Lung (tissue), 16 donors: ENCODE measurements around the gene CUL3. TPM values are rescaled to one million over a fixed set of nuclear protein-coding genes. Genes with fewer than 3 reads are reported as not detected.
A peak's percentile ranks its signal among the peaks of the same experiment; 100 is the strongest.

ENCODE experiments used
- ATAC-seq: fragments of 200-7000 bp; cut with Tn5 transposase; one replicate; pipeline ENCODE4 v1.9.1; 2020; ENCODE audit warnings: moderate number of reproducible peaks; ENCODE audit not compliant: insufficient read depth, low FRiP score
- DNase-seq, 3 donors: peaks; one replicate each; pipeline ENCODE4 v3.0.0-alpha.2; 2013 to 2017
- H3K27ac ChIP-seq, 2 donors: one replicate each; pipeline ENCODE4 v1.5.1; 2013; ENCODE audit warnings: mild to moderate bottlenecking in 2 of 2, moderate library complexity in 2 of 2, control low read depth in 1 of 2, inconsistent platforms in 1 of 2, low read depth in 1 of 2, low read length in 1 of 2
- H3K27me3 ChIP-seq, 3 donors: one replicate each; pipeline ENCODE4 v1.5.1; 2013; ENCODE audit warnings: low read length in 2 of 3; ENCODE audit not compliant: control insufficient read depth in 3 of 3, insufficient read depth in 3 of 3
- H3K36me3 ChIP-seq, 4 donors: one replicate each; pipeline ENCODE4 v1.5.1; 2013; ENCODE audit warnings: low read length in 4 of 4, mild to moderate bottlenecking in 1 of 4, moderate library complexity in 1 of 4; ENCODE audit not compliant: control insufficient read depth in 4 of 4, insufficient read depth in 4 of 4
- H3K4me1 ChIP-seq, 5 donors: one replicate each; pipeline ENCODE4 v1.5.1; 2013; ENCODE audit warnings: low read length in 5 of 5, mild to moderate bottlenecking in 2 of 5, moderate library complexity in 1 of 5; ENCODE audit not compliant: control insufficient read depth in 5 of 5, insufficient read depth in 5 of 5
- H3K4me3 ChIP-seq: one replicate; pipeline ENCODE4 v1.5.1; 2013; ENCODE audit warnings: mild to moderate bottlenecking, control low read depth, moderate library complexity
- H3K9ac ChIP-seq, 2 donors: one replicate each; pipeline ENCODE4 v1.5.1; 2013; ENCODE audit warnings: low read length in 2 of 2, control low read depth in 1 of 2; ENCODE audit not compliant: insufficient read depth in 1 of 2
- H3K9me3 ChIP-seq, 4 donors: one replicate each; pipeline ENCODE4 v1.5.1; 2013; ENCODE audit warnings: low read length in 3 of 4, mild to moderate bottlenecking in 1 of 4, moderate library complexity in 1 of 4; ENCODE audit not compliant: control insufficient read depth in 4 of 4, insufficient read depth in 3 of 4
- CTCF ChIP-seq: IDR thresholded peaks from 2 replicates; pipeline ENCODE4 v1.5.1; 2012; ENCODE audit warnings: mild to moderate bottlenecking; ENCODE audit errors: control extremely low read depth, extremely low read depth
- WGBS, 2 donors: extraction: QIAGEN DNeasy Blood & Tissue Kit; methylation state at CpG; one replicate each; pipeline ENCODE4 v1.1.7; 2013; 5-methylcytosine and 5-hydroxymethylcytosine counted together
- long read RNA-seq, 5 donors: transcript quantifications; one replicate each; lab custom pipeline, GENCODE V29; 2026
- polyA plus RNA-seq, 2 donors: library from polyadenylated mRNA; stranded (reverse); fragments of 200-250 nt; gene quantifications; one replicate each; pipeline ENCODE4 v1.2.1, GENCODE V29; 2013
- total RNA-seq, 2 donors: library from RNA; depleted of rRNA in 1 of 2; stranded (reverse); fragments of >200 nt in 1 of 2; gene quantifications; one replicate each; pipeline ENCODE4 v1.2.1, GENCODE V29; 2014 to 2021
- donor health status: control.
- donor health status: control.
- donor health status: Bipolar disorder and iron deficiency.
- donor health status: healthy.
- donor health status: DM: yes; HTN: yes; CAD: no.

CUL3 gene
- total RNA-seq (100 to 1,000 TPM in 1 of 2 donors, 10 to 100 TPM in 1; 53.9 to 120 TPM), polyA plus RNA-seq (10 to 100 TPM; 45.5 to 75.2 TPM)
- long read RNA-seq, donor 1, full-length matches to known transcripts: 16 of 16 reads
- long read RNA-seq, donor 1, partial matches to known transcripts: 0 of 16 reads
- long read RNA-seq, donor 1, other reads (novel, unspliced or antisense): 0 of 16 reads
- long read RNA-seq, donor 2, full-length matches to known transcripts: 3 of 3 reads
- long read RNA-seq, donor 2, partial matches to known transcripts: 0 of 3 reads
- long read RNA-seq, donor 2, other reads (novel, unspliced or antisense): 0 of 3 reads
- long read RNA-seq, donor 3, full-length matches to known transcripts: 8 of 8 reads
- long read RNA-seq, donor 3, partial matches to known transcripts: 0 of 8 reads
- long read RNA-seq, donor 3, other reads (novel, unspliced or antisense): 0 of 8 reads
- long read RNA-seq, donor 4, full-length matches to known transcripts: 2 of 8 reads
- long read RNA-seq, donor 4, partial matches to known transcripts: 6 of 8 reads
- long read RNA-seq, donor 4, other reads (novel, unspliced or antisense): 0 of 8 reads
- long read RNA-seq, donor 5, full-length matches to known transcripts: 8 of 14 reads
- long read RNA-seq, donor 5, partial matches to known transcripts: 6 of 14 reads
- long read RNA-seq, donor 5, other reads (novel, unspliced or antisense): 0 of 14 reads

GRCh38 chr2:224585211-224586088 is at the start of gene CUL3:
Gene CUL3 (minus strand): TSS chr2:224585363. CDS start chr2:224585009, 354 bp downstream.
- Histone ChIP-seq H3K36me3 (peaks cover 0 to 2% (median 0%) of the 10 kb centered on the region in 4 donors), H3K4me1 (peaks cover 3 to 30% (median 8%) of the 10 kb centered on the region in 5 donors), H3K27ac (peak within 1 kb of the TSS; percentile 97 to 100), H3K4me3 (peak within 1 kb of the TSS; percentile 98), H3K27me3 (no peaks in the 10 kb centered on the region), H3K9ac (peak within 1 kb of the TSS; percentile 73 to 76), H3K9me3 (no peaks in the 10 kb centered on the region)
- 0 to 2% methylated on average over 56 to 68 of the region's 68 CpGs for WGBS, 2 donors
- no peak for TF ChIP-seq CTCF
- peak; percentile 99 to 100 (median 99) for DNase-seq
- ATAC-seq: peak; percentile 96

GRCh38 chr2:224630659-224631550 is 45.7 kb upstream of the CUL3 start:
- H3K9ac ChIP-seq: no peak overlapping the region
- H3K27me3 ChIP-seq: no peaks in the 10 kb centered on the region
- no peak for ATAC-seq
- no peak overlapping the region for H3K27ac ChIP-seq
- H3K36me3 ChIP-seq: no peaks in the 10 kb centered on the region
- TF ChIP-seq CTCF: no peak
- DNase-seq: no peak
- 80 to 92% methylated on average over 6 of the region's 6 CpGs for WGBS, 2 donors
- peaks cover 0 to 4% (median 0%) of the 10 kb centered on the region in 5 donors for H3K4me1 ChIP-seq
- no peak overlapping the region for H3K4me3 ChIP-seq
- H3K9me3 ChIP-seq: no peaks in the 10 kb centered on the region

DNA sequence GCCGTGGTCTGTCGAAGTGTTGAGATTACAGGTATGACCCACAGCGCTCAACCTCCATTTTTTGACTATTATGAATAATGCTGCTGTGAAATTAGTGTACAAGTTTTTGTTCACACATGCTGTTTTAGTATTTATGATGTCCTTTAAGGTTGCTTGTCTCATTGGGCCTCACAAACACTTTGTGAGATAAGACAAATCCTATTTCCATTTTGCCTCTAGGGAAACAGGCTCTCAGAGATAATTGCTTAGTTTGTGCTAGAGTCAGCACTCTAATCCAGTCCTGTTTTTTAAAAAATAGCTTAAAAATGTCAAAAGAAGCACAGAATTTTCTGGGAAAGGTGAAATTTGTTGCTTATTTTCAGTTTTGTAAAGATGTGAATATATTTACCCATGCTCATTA is 43.3 kb upstream of the CUL3 start:
- H3K4me3 ChIP-seq: no peak overlapping the region
- 92 to 96% methylated on average over 3 of the region's 3 CpGs for whole genome bisulfite sequencing, 2 donors
- no peak for ATAC-seq
- no peak for DNase-seq
- no peak overlapping the region for H3K9ac ChIP-seq
- no peaks in the 10 kb centered on the region for H3K36me3 ChIP-seq
- no peaks in the 10 kb centered on the region for H3K27me3 ChIP-seq
- TF ChIP-seq CTCF: no peak
- no peak overlapping the region for H3K27ac ChIP-seq
- H3K9me3 ChIP-seq: no peaks in the 10 kb centered on the region
- peaks cover 0 to 4% (median 0%) of the 10 kb centered on the region in 5 donors for H3K4me1 ChIP-seq
